HCT116 (cell line): Measurements from ENCODE around the gene COL4A1. TPM values are rescaled to one million over a fixed set of nuclear protein-coding genes. Genes with fewer than 3 reads are reported as not detected.

Source experiments
- ATAC-seq: fragments of 200-7000 bp; cut with Tn5 transposase; 2 replicates; pipeline ENCODE4 v1.9.1; 2020; ENCODE audit warnings: mild to moderate bottlenecking, moderate library complexity
- BruUV-seq: library from RNA; stranded (reverse); fragments of 400-500 nt; replicated peaks from 2 replicates; lab custom pipeline; 2021; lab: Mats Ljungman, UMichigan
- CTCF ChIA-PET: fragments of 300-600 bp; sonication (Branson Sonifier 250); formaldehyde crosslinking; loops from one replicate; lab custom pipeline; 2021; ENCODE audit warnings: antibody characterized with exemption; lab: Charles Lee
- POLR2A ChIA-PET: fragments of 300-600, 350-600 bp; sonication (Branson Sonifier 250); formaldehyde crosslinking; loops from one replicate; lab custom pipeline; 2021; ENCODE audit warnings: antibody characterized with exemption; lab: Charles Lee
- RAD21 ChIA-PET, 2 experiments: fragments of 300-600 bp; sonication (Branson Sonifier 250); formaldehyde crosslinking; loops; one replicate each; lab custom pipeline; 2023; ENCODE audit warnings: low total read pairs in 2 of 2; ENCODE audit not compliant: uncharacterized antibody in 2 of 2, unreplicated experiment in 2 of 2, low non-redundant PET in 1 of 2; lab: Charles Lee
- DNase-seq: peaks from one replicate; pipeline ENCODE4 v3.0.0-alpha.2; 2010; ENCODE audit warnings: low read depth, low spot score
- H2AFZ ChIP-seq: fragments of 200-600 bp; shearing (Covaris generic), sonication (generic); 2 replicates; pipeline ENCODE4 v1.6.1; 2017; ENCODE audit warnings: low read depth, mixed run types, mixed read lengths, antibody characterized with exemption, low read length; ENCODE audit not compliant: poor library complexity, severe bottlenecking
- H3K27ac ChIP-seq: 2 replicates; pipeline ENCODE4 v1.5.1; 2012; ENCODE audit warnings: low read depth, low read length
- H3K27me3 ChIP-seq: fragments of 200-600 bp; sonication (generic); 2 replicates; pipeline ENCODE4 v1.6.1; 2016; ENCODE audit warnings: mixed run types, low read length, mixed read lengths; ENCODE audit not compliant: insufficient read depth
- H3K36me3 ChIP-seq, 2 experiments: fragments of 200-500 bp in 1 of 2; fragments of 200-600 bp in 1 of 2; sonication (Bioruptor generic) in 1 of 2; sonication (generic) in 1 of 2; 2 replicates each; pipeline versions ENCODE4 v1.5.1 to v1.6.1; 2014 to 2016; ENCODE audit warnings: low read length in 2 of 2, inconsistent platforms in 1 of 2, mixed read lengths in 1 of 2, mixed run types in 1 of 2; ENCODE audit not compliant: insufficient read depth in 2 of 2, control insufficient read depth in 1 of 2
- H3K4me1 ChIP-seq, 2 experiments: fragments of 200-600 bp in 1 of 2; sonication (generic) in 1 of 2; 2 replicates each; pipeline versions ENCODE4 v1.5.1 to v1.6.1; 2012 to 2017; ENCODE audit warnings: low read length in 2 of 2, inconsistent platforms in 1 of 2, mild to moderate bottlenecking in 1 of 2, mixed read lengths in 1 of 2, mixed run types in 1 of 2, moderate library complexity in 1 of 2; ENCODE audit not compliant: insufficient read depth in 2 of 2, control insufficient read depth in 1 of 2
- H3K4me2 ChIP-seq: fragments of 200-600 bp; sonication (generic); 2 replicates; pipeline ENCODE4 v1.6.1; 2017; ENCODE audit warnings: mixed run types, low read length, mixed read lengths
- H3K4me3 ChIP-seq, 2 experiments: fragments of 200-600 bp in 1 of 2; sonication (generic) in 1 of 2; replicated peaks in 1 of 2; 2 replicates each; pipeline ENCODE4 v1.5.1; 2011 to 2016; ENCODE audit warnings: low read length in 2 of 2, control low read depth in 1 of 2, low read depth in 1 of 2, mild to moderate bottlenecking in 1 of 2, mixed read lengths in 1 of 2, mixed run types in 1 of 2
- H3K79me2 ChIP-seq: fragments of 200-600 bp; sonication (generic); 2 replicates; pipeline ENCODE4 v1.6.1; 2017; ENCODE audit warnings: mild to moderate bottlenecking, mixed run types, low read length, moderate library complexity, mixed read lengths; ENCODE audit not compliant: insufficient read depth
- H3K9ac ChIP-seq: fragments of 200-600 bp; sonication (generic); 2 replicates; pipeline ENCODE4 v1.6.1; 2016; ENCODE audit warnings: low read length, mixed read lengths
- H3K9me2 ChIP-seq: fragments of 200-600 bp; sonication (generic), shearing (Covaris generic); 2 replicates; pipeline ENCODE4 v1.6.1; 2017; ENCODE audit warnings: mixed run types, mild to moderate bottlenecking, moderate library complexity; ENCODE audit not compliant: insufficient read depth
- H3K9me3 ChIP-seq, 2 experiments: fragments of 200-500 bp in 1 of 2; fragments of 200-600 bp in 1 of 2; sonication (Bioruptor generic) in 1 of 2; sonication (generic) in 1 of 2; 2 replicates each; pipeline ENCODE4 v1.6.1; 2014 to 2017; ENCODE audit warnings: low read length in 2 of 2, mixed read lengths in 2 of 2, inconsistent platforms in 1 of 2, low read depth in 1 of 2, mild to moderate bottlenecking in 1 of 2, mixed run types in 1 of 2, moderate library complexity in 1 of 2; ENCODE audit not compliant: control insufficient read depth in 1 of 2, insufficient read depth in 1 of 2
- H4K20me1 ChIP-seq: fragments of 200-600 bp; sonication (generic), shearing (Covaris generic); 2 replicates; pipeline ENCODE4 v1.6.1; 2017; ENCODE audit warnings: mixed run types, mild to moderate bottlenecking, moderate library complexity; ENCODE audit not compliant: insufficient read depth
- ATF3 ChIP-seq: IDR thresholded peaks from 2 replicates; pipeline ENCODE4 v1.6.1; 2012
- CEBPB ChIP-seq: IDR thresholded peaks from 2 replicates; pipeline ENCODE4 v1.6.1; 2012; ENCODE audit warnings: low read depth
- CTCF ChIP-seq, 3 experiments: fragments of 200-600 bp in 1 of 3; sonication (generic) in 1 of 3; IDR thresholded peaks in 2 of 3; conservative IDR thresholded peaks in 1 of 3; 2 replicates each; pipeline ENCODE4 v1.5.1; 2012 to 2017; ENCODE audit warnings: low read depth in 2 of 3, low read length in 2 of 3, antibody characterized with exemption in 1 of 3, borderline replicate concordance in 1 of 3, control low read depth in 1 of 3, mild to moderate bottlenecking in 1 of 3, mixed read lengths in 1 of 3, mixed run types in 1 of 3, moderate library complexity in 1 of 3; ENCODE audit not compliant: insufficient read depth in 1 of 3
- EGR1 ChIP-seq: IDR thresholded peaks from 2 replicates; pipeline ENCODE4 v1.6.1; 2012; ENCODE audit warnings: low read depth
- ELF1 ChIP-seq: IDR thresholded peaks from 2 replicates; pipeline ENCODE4 v1.6.1; 2012; ENCODE audit warnings: low read depth, borderline replicate concordance
- EZH2 ChIP-seq: fragments of 200-600 bp; sonication (generic); IDR thresholded peaks from 2 replicates; pipeline ENCODE4 v1.6.1; 2017; ENCODE audit warnings: antibody characterized with exemption, mixed run types
- EZH2phosphoT487 ChIP-seq: fragments of 200-600 bp; IDR thresholded peaks from 2 replicates; pipeline ENCODE4 v1.6.1; 2018; ENCODE audit warnings: antibody characterized with exemption, borderline replicate concordance
- FOSL1 ChIP-seq: IDR thresholded peaks from 2 replicates; pipeline ENCODE4 v1.6.1; 2012; ENCODE audit warnings: low read depth
- JUND ChIP-seq: IDR thresholded peaks from 2 replicates; pipeline ENCODE4 v1.6.1; 2012
- RAD21 ChIP-seq: IDR thresholded peaks from 2 replicates; pipeline ENCODE4 v1.6.1; 2012; ENCODE audit warnings: low read depth, mild to moderate bottlenecking
- REST ChIP-seq: IDR thresholded peaks from 2 replicates; pipeline ENCODE4 v1.6.1; 2012; ENCODE audit warnings: low read depth
- SIN3A ChIP-seq: IDR thresholded peaks from 2 replicates; pipeline ENCODE4 v1.6.1; 2012; ENCODE audit warnings: low read depth
- SRF ChIP-seq: IDR thresholded peaks from 2 replicates; pipeline ENCODE4 v1.6.1; 2012; ENCODE audit warnings: low read depth
- TCF7L2 ChIP-seq: IDR thresholded peaks from 2 replicates; pipeline ENCODE4 v1.7.0; 2011; ENCODE audit warnings: borderline replicate concordance, inconsistent platforms; ENCODE audit not compliant: insufficient read depth, insufficient read length; ENCODE audit errors: extremely low read depth
- YY1 ChIP-seq: IDR thresholded peaks from 2 replicates; pipeline ENCODE4 v1.6.1; 2011; ENCODE audit warnings: low read length, low read depth, moderate library complexity, mild to moderate bottlenecking; ENCODE audit not compliant: insufficient replicate concordance; ENCODE audit errors: extremely low read depth
- ZBTB33 ChIP-seq: IDR thresholded peaks from 2 replicates; pipeline ENCODE4 v1.6.1; 2011; ENCODE audit warnings: mild to moderate bottlenecking, low read length, moderate library complexity; ENCODE audit not compliant: insufficient replicate concordance; ENCODE audit errors: extremely low read depth
- ZNF274 ChIP-seq: fragments of 200-500 bp; sonication (Bioruptor generic); IDR thresholded peaks from 2 replicates; pipeline ENCODE4 v1.6.1; 2014; ENCODE audit warnings: mild to moderate bottlenecking, low read depth, low read length, inconsistent platforms
- intact Hi-C: fragments of 100-400 bp; cut with micrococcal nuclease; formaldehyde crosslinking; loops from 2 replicates; pipeline ENCODE4 v1.10.0; 2022
- total RNA-seq: library from RNA; stranded (reverse); gene quantifications from one replicate; pipeline ENCODE4 v1.2.1, GENCODE V29; 2021; ENCODE audit not compliant: unreplicated experiment

The COL4A1 gene
- total RNA-seq, 1 experiment from 2014 or later: 0.57 TPM

- Histone ChIP-seq H3K4me1 (no peaks in the 10 kb centered on the region), H3K4me3 (no peak overlapping the region), H3K27ac (no peak overlapping the region), H3K4me2 (no peak overlapping the region), H2AFZ (no peak overlapping the region), H3K9me3 (no peaks in the 10 kb centered on the region), H3K9me2 (no peaks in the 10 kb centered on the region), H3K9ac (no peak overlapping the region), H4K20me1 (no peaks in the 10 kb centered on the region), H3K27me3 (peaks cover 23% of the 10 kb centered on the region; the same call in 1 of the 2 replicates), H3K36me3 (no peaks in the 10 kb centered on the region), H3K79me2 (no peaks in the 10 kb centered on the region)
- intact Hi-C loops: no loop called here
- no peak for DNase-seq
- ChIA-PET CTCF (no interaction called here), RAD21 (no interaction called here), POLR2A (no interaction called here)
- no TSS peak for BruUV-seq
- ATAC-seq: no peak
- TF ChIP-seq SRF (no peak), ZNF274 (no peak), REST (no peak), SIN3A (no peak), JUND (no peak), TCF7L2 (no peak), ZBTB33 (no peak), YY1 (no peak), ELF1 (no peak), EGR1 (no peak), CEBPB (no peak), CTCF (IDR thresholded peaks at IDR 0.05 in 2 of 3, conservative IDR thresholded peaks at IDR 0.05 in 1 of 3; ENCODE audit: borderline replicate concordance in 1 of 3, insufficient read depth in 1 of 3, low read depth in 2 of 3, low read length in 2 of 3) (no peak), EZH2 (no peak), FOSL1 (no peak), ATF3 (no peak), RAD21 (no peak), EZH2phosphoT487 (no peak)
These were observed 24.6 kb downstream of the COL4A1 start for GRCh38 chr13:110282316-110282841.
